ENCODE measurements around the gene TDRD6. TPM values are rescaled to one million over a fixed set of nuclear protein-coding genes. Genes with fewer than 3 reads are reported as not detected.
A peak's percentile ranks its signal among the peaks of the same experiment; 100 is the strongest.
"Not testable (repeated sequence)": the region's sequence is repeated elsewhere in the genome, so short reads cannot be mapped to it uniquely, and the experiment has no call there.

TDRD6 gene
- total RNA-seq, 2 donors from 2014 or later: 1.8 TPM

DNA sequence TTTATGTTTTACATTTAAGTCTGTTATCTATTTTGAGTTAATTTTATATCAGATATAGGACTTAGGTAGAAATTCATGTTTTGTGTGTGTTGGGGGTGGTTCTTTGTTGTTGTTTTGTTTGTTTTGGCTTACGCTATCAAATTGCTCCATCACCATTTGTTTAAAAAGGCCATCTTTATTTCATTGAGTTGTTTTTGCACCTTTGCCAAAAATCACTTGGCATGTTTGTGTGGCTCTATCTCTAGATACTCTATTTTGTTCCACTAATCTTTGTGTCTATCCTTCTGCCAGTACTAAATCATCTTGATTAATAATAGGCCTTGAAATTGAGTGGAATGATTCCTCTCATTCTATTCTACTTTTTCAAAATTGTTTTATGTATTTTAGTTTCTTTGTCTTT, 42.4 kb upstream of the TDRD6 start:
- DNase-seq (ENCODE audit: low spot score): no peak
- Histone ChIP-seq H3K27ac (no peak overlapping the region), H3K27me3 (replicated peaks; ENCODE audit: insufficient read depth) (no peaks in the 10 kb centered on the region), H3K4me1 (ENCODE audit: control insufficient read depth in 1 of 2, low read depth in 2 of 2) (no peaks in the 10 kb centered on the region), H3K36me3 (no peaks in the 10 kb centered on the region), H3K9me3 (no peaks in the 10 kb centered on the region), H3K4me3 (no peak overlapping the region)
- TF ChIP-seq, protein P1, sequence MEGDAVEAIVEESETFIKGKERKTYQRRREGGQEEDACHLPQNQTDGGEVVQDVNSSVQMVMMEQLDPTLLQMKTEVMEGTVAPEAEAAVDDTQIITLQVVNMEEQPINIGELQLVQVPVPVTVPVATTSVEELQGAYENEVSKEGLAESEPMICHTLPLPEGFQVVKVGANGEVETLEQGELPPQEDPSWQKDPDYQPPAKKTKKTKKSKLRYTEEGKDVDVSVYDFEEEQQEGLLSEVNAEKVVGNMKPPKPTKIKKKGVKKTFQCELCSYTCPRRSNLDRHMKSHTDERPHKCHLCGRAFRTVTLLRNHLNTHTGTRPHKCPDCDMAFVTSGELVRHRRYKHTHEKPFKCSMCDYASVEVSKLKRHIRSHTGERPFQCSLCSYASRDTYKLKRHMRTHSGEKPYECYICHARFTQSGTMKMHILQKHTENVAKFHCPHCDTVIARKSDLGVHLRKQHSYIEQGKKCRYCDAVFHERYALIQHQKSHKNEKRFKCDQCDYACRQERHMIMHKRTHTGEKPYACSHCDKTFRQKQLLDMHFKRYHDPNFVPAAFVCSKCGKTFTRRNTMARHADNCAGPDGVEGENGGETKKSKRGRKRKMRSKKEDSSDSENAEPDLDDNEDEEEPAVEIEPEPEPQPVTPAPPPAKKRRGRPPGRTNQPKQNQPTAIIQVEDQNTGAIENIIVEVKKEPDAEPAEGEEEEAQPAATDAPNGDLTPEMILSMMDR (IDR thresholded peaks at IDR 0.05): no peak
- ATAC-seq (ENCODE audit: insufficient number of reproducible peaks, low FRiP score, low read depth): no peak

DNA sequence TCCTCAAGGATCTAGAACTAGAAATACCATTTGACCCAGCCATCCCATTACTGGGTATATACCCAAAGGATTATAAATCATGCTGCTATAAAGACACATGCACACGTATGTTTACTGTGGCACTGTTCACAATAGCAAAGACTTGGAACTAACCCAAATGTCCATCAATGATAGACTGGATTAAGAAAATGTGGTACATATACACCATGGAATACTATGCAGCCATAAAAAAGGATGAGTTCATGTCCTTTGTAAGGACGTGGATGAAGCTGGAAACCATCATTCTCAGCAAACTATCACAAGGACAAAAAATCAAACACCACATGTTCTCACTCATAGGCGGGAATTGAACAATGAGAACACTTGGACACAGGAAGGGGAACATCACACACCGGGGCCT, 39.6 kb upstream of the TDRD6 start:
- ATAC-seq (ENCODE audit: insufficient number of reproducible peaks, low FRiP score, low read depth); H3K27ac ChIP-seq; DNase-seq (ENCODE audit: low spot score); H3K4me3 ChIP-seq; H3K9me3 ChIP-seq; H3K4me1 ChIP-seq (ENCODE audit: control insufficient read depth in 1 of 2, low read depth in 2 of 2); H3K36me3 ChIP-seq; H3K27me3 ChIP-seq (replicated peaks; ENCODE audit: insufficient read depth): not testable (repeated sequence)

DNA sequence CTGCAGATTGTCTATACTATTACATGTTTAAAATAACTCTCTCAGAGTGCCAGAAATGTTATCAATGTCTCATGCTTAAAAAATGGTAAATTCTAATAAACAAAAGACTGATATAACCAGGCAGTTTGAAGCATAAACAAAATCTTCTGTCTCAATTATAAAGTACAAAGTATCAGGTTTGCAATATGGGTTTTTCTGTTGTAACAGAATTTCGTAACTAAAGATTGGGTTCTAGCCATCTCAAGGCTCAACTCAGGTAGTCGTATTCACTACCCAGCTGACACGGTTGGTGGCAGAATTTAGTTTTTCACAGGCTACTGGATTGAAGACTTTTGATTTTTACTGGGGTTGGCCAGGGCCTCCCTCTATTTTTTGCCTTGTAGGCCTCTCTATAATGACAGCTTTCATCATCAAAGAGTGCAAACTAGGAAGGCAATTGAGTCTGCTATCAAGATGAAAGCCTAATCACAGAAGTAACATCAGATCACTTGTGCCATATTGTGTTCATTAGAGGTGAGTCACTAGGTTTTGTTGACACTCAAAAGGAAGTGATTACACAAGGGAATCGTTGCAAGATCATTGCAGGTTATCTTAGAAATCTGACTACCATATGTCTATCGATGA, 38.7 kb upstream of the TDRD6 start:
- Histone ChIP-seq H3K27ac (no peak overlapping the region), H3K4me3 (no peak overlapping the region), H3K9me3 (no peaks in the 10 kb centered on the region), H3K27me3 (replicated peaks; ENCODE audit: insufficient read depth) (no peaks in the 10 kb centered on the region), H3K36me3 (no peaks in the 10 kb centered on the region), H3K4me1 (ENCODE audit: control insufficient read depth in 1 of 2, low read depth in 2 of 2) (peaks cover 3 to 12% of the 10 kb centered on the region in 2 donors)
- ATAC-seq (ENCODE audit: insufficient number of reproducible peaks, low FRiP score, low read depth) (no peak), DNase-seq (ENCODE audit: low spot score) (no peak)
- TF ChIP-seq, protein P1 (IDR thresholded peaks at IDR 0.05): no peak

DNA sequence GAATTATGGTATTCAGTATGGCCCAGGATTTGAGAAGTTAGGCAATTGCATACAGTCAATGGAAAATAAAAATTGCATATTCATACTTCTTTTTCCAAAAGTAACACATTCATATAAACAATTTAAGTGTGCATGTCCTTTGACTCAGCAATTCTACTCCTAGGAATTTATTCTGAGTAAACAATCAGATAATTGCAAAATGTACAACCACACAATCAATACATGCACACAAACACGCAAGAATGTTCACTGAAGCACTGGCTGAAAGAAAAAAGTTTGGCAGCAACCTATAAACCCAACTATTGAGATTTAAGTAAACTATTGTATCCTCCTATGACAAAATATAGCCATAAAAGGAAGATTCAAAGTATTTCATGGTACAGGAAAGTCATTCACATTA, 36.7 kb upstream of the TDRD6 start:
- Histone ChIP-seq H3K4me3 (no peak overlapping the region), H3K27me3 (replicated peaks; ENCODE audit: insufficient read depth) (no peaks in the 10 kb centered on the region), H3K4me1 (ENCODE audit: control insufficient read depth in 1 of 2, low read depth in 2 of 2) (peaks cover 7 to 18% of the 10 kb centered on the region in 2 donors), H3K27ac (no peak overlapping the region), H3K36me3 (no peaks in the 10 kb centered on the region), H3K9me3 (no peaks in the 10 kb centered on the region)
- DNase-seq (ENCODE audit: low spot score): no peak
- ATAC-seq (ENCODE audit: insufficient number of reproducible peaks, low FRiP score, low read depth): no peak
- TF ChIP-seq, protein P1 (IDR thresholded peaks at IDR 0.05): no peak

DNA sequence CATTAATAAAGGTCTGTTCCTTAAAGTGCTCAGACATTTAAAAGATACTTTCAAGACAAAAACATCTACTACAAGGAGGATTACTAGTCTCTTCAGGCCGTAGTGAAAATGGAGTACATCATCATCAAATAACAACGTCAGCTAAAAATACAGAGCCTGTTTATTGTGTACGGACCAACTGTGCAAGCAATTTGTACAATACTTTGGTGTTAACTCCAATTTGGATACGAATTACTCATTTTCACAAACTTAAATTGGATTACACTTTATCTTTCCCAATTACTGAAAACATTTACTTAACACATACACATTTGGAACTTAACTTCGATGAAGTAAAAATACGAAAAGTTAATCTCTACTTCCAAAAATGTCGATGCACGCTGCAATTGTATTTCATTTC, 35.9 kb upstream of the TDRD6 start:
- TF ChIP-seq, protein P1 (IDR thresholded peaks at IDR 0.05): no peak
- H3K36me3 ChIP-seq: no peaks in the 10 kb centered on the region
- no peak overlapping the region for H3K27ac ChIP-seq

DNA sequence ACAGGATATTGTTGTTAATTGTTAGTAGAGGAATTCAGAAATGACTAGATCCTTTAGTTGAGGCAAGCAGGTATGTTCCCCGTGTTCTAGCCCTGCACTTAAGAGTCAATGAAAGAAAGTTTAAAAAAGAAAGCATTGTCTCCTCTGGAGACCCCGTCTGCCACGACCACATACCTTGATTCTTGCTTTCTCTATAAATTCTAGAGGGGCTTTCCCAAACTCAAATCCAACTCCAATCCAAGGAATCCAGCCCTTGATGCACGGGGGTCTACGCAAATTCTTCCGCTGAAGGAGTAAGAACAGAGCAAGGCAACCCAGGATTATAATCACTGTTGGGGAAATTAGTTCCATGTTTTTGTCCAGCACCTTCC, 35.5 kb upstream of the TDRD6 start:
- peak overlapping the region in 1 of 2 donors; percentile 67 for H3K27ac ChIP-seq
- TF ChIP-seq, protein P1 (IDR thresholded peaks at IDR 0.05): no peak
- DNase-seq (ENCODE audit: low spot score) (no peak), ATAC-seq (ENCODE audit: insufficient number of reproducible peaks, low FRiP score, low read depth) (no peak)
- H3K27me3 ChIP-seq (replicated peaks; ENCODE audit: insufficient read depth): no peaks in the 10 kb centered on the region
- H3K4me1 ChIP-seq (ENCODE audit: control insufficient read depth in 1 of 2, low read depth in 2 of 2): peaks cover 7 to 18% of the 10 kb centered on the region in 2 donors
- no peaks in the 10 kb centered on the region for H3K36me3 ChIP-seq
- no peaks in the 10 kb centered on the region for H3K9me3 ChIP-seq
- peak overlapping the region; percentile 85 for H3K4me3 ChIP-seq

More for the DNA sequence above, 35.9 kb upstream of the TDRD6 start:
- H3K4me1 ChIP-seq (ENCODE audit: control insufficient read depth in 1 of 2, low read depth in 2 of 2): peaks cover 7 to 18% of the 10 kb centered on the region in 2 donors
- no peaks in the 10 kb centered on the region for H3K27me3 ChIP-seq (replicated peaks; ENCODE audit: insufficient read depth)
- H3K4me3 ChIP-seq: peak overlapping the region; percentile 85
- no peaks in the 10 kb centered on the region for H3K9me3 ChIP-seq
- ATAC-seq (ENCODE audit: insufficient number of reproducible peaks, low FRiP score, low read depth): no peak
- DNase-seq (ENCODE audit: low spot score): no peak
